H1 (cell line): ENCODE data around the gene PDXP. TPM values are rescaled to one million over a fixed set of nuclear protein-coding genes. Genes with fewer than 3 reads are reported as not detected.

ENCODE experiments used
- CTCF ChIA-PET: fragments of 300-600 bp; sonication (Branson Sonifier 250); formaldehyde crosslinking; loops from one replicate; lab custom pipeline; 2021; ENCODE audit not compliant: partially characterized antibody; lab: Charles Lee
- POLR2A ChIA-PET: fragments of 300-600 bp; sonication (Branson Sonifier 250); formaldehyde crosslinking; loops from one replicate; lab custom pipeline; 2021; ENCODE audit warnings: inconsistent platforms; ENCODE audit not compliant: partially characterized antibody; lab: Charles Lee
- DNase-seq, 2 experiments: peaks; one replicate each; pipeline versions ENCODE4 v3.0.0 to v3.0.0-alpha.2; 2010 to 2022; ENCODE audit warnings: low spot score in 2 of 2, low read depth in 1 of 2, mixed read lengths in 1 of 2
- FAIRE-seq: peaks from 2 replicates; lab custom pipeline; 2011; peaks lifted over from hg19 to GRCh38; lab: Jason Lieb, UNC
- H2AFZ ChIP-seq: 2 replicates; pipeline ENCODE4 v1.8.1; 2012; ENCODE audit warnings: low read length, inconsistent platforms
- H2AK5ac ChIP-seq: 2 replicates; pipeline ENCODE4 v1.6.1; 2013; ENCODE audit warnings: low read depth, low read length
- H2BK120ac ChIP-seq: replicated peaks from 2 replicates; pipeline ENCODE3; 2013; ENCODE audit warnings: low read depth, low read length, inconsistent platforms
- H2BK12ac ChIP-seq: 2 replicates; pipeline ENCODE4 v1.6.1; 2013; ENCODE audit warnings: low read depth, low read length
- H2BK15ac ChIP-seq: 2 replicates; pipeline ENCODE4 v1.6.1; 2013; ENCODE audit warnings: low read length
- H2BK20ac ChIP-seq: 2 replicates; pipeline ENCODE4 v1.6.1; 2013; ENCODE audit warnings: low read length
- H2BK5ac ChIP-seq: 2 replicates; pipeline ENCODE4 v1.6.1; 2013; ENCODE audit warnings: low read depth, low read length
- H3K14ac ChIP-seq: 2 replicates; pipeline ENCODE4 v1.6.1; 2013; ENCODE audit warnings: inconsistent platforms; ENCODE audit not compliant: insufficient read length
- H3K18ac ChIP-seq: 2 replicates; pipeline ENCODE4 v1.6.1; 2013; ENCODE audit warnings: low read length; ENCODE audit errors: extremely low read depth
- H3K23ac ChIP-seq: 2 replicates; pipeline ENCODE4 v1.6.1; 2013; ENCODE audit warnings: inconsistent platforms; ENCODE audit not compliant: insufficient read length
- H3K23me2 ChIP-seq: 2 replicates; pipeline ENCODE4 v1.6.1; 2013; ENCODE audit warnings: low read depth, low read length
- H3K27ac ChIP-seq: 2 replicates; pipeline ENCODE4 v1.6.1; 2011; ENCODE audit warnings: low read depth, low read length, inconsistent platforms
- H3K27me3 ChIP-seq, 4 experiments: replicated peaks in 1 of 4; 1 replicate in 1 of 4; 2 replicates in 3 of 4; pipeline versions ENCODE4 v1.6.1 to v1.8.1; 2011 to 2013; ENCODE audit warnings: low read length in 3 of 4, mild to moderate bottlenecking in 3 of 4, inconsistent platforms in 2 of 4, mixed read lengths in 2 of 4, moderate library complexity in 1 of 4; ENCODE audit not compliant: control insufficient read depth in 3 of 4, insufficient read depth in 3 of 4; ENCODE audit errors: extremely low read depth in 1 of 4
- H3K36me3 ChIP-seq, 4 experiments: 2 replicates each; pipeline versions ENCODE4 v1.6.1 to v1.8.1; 2011 to 2013; ENCODE audit warnings: mild to moderate bottlenecking in 4 of 4, low read length in 3 of 4, moderate library complexity in 2 of 4, control low read depth in 1 of 4, inconsistent platforms in 1 of 4; ENCODE audit not compliant: insufficient read depth in 4 of 4, control insufficient read depth in 2 of 4
- H3K4ac ChIP-seq: replicated peaks from 2 replicates; pipeline ENCODE3; 2013; ENCODE audit warnings: low read length, low read depth, mixed read lengths, inconsistent platforms; ENCODE audit not compliant: insufficient read length
- H3K4me1 ChIP-seq, 4 experiments: replicated peaks in 1 of 4; 1 replicate in 1 of 4; 2 replicates in 3 of 4; pipeline versions ENCODE4 v1.6.1 to v1.8.1; 2011 to 2013; ENCODE audit warnings: low read length in 3 of 4, inconsistent platforms in 2 of 4, mixed read lengths in 1 of 4; ENCODE audit not compliant: insufficient read depth in 4 of 4, control insufficient read depth in 3 of 4
- H3K4me2 ChIP-seq, 2 experiments: 2 replicates each; pipeline versions ENCODE4 v1.6.1 to v1.8.1; 2011 to 2013; ENCODE audit warnings: low read depth in 2 of 2, low read length in 2 of 2, control low read depth in 1 of 2, inconsistent platforms in 1 of 2, mild to moderate bottlenecking in 1 of 2; ENCODE audit not compliant: insufficient read depth in 1 of 2
- H3K4me3 ChIP-seq, 4 experiments: fragments of 200-600, 300-600 bp in 1 of 4; sonication (generic), shearing (Covaris generic), sonication (Bioruptor Twin) in 1 of 4; 2 replicates each; pipeline versions ENCODE4 v1.5.1 to v1.8.1; 2011 to 2016; ENCODE audit warnings: low read length in 4 of 4, low read depth in 3 of 4, control low read depth in 2 of 4, inconsistent platforms in 2 of 4, mild to moderate bottlenecking in 2 of 4, mixed read lengths in 1 of 4, moderate library complexity in 1 of 4; ENCODE audit not compliant: insufficient read depth in 2 of 4; ENCODE audit errors: extremely low read depth in 1 of 4
- H3K56ac ChIP-seq: replicated peaks from 2 replicates; pipeline ENCODE3; 2013; ENCODE audit warnings: low read depth, mild to moderate bottlenecking, mixed read lengths, low read length, inconsistent platforms; ENCODE audit not compliant: insufficient read length
- H3K79me1 ChIP-seq: 2 replicates; pipeline ENCODE4 v1.6.1; 2013; ENCODE audit warnings: low read depth, low read length, control low read depth
- H3K79me2 ChIP-seq, 2 experiments: 2 replicates each; pipeline versions ENCODE4 v1.6.1 to v1.8.1; 2012 to 2013; ENCODE audit warnings: low read length in 2 of 2, mild to moderate bottlenecking in 2 of 2, inconsistent platforms in 1 of 2; ENCODE audit not compliant: insufficient read depth in 2 of 2, control insufficient read depth in 1 of 2
- H3K9ac ChIP-seq, 4 experiments: replicated peaks in 1 of 4; 1 replicate in 1 of 4; 2 replicates in 3 of 4; pipeline versions ENCODE4 v1.6.1 to v1.8.1; 2011 to 2013; ENCODE audit warnings: low read depth in 3 of 4, low read length in 3 of 4, control low read depth in 2 of 4, mild to moderate bottlenecking in 2 of 4, moderate library complexity in 2 of 4, inconsistent platforms in 1 of 4; ENCODE audit errors: extremely low read depth in 1 of 4
- H3K9me3 ChIP-seq, 2 experiments: 2 replicates each; pipeline versions ENCODE4 v1.6.1 to v1.8.1; 2012 to 2013; ENCODE audit warnings: mild to moderate bottlenecking in 2 of 2, moderate library complexity in 2 of 2, control low read depth in 1 of 2, inconsistent platforms in 1 of 2, low read depth in 1 of 2, low read length in 1 of 2, mixed read lengths in 1 of 2; ENCODE audit not compliant: insufficient read depth in 2 of 2
- H4K20me1 ChIP-seq, 2 experiments: replicated peaks in 1 of 2; 2 replicates each; pipeline versions ENCODE3 to v1.8.1; 2011 to 2013; ENCODE audit warnings: inconsistent platforms in 2 of 2, low read length in 2 of 2, mild to moderate bottlenecking in 1 of 2; ENCODE audit not compliant: insufficient read depth in 2 of 2, control insufficient read depth in 1 of 2
- H4K5ac ChIP-seq: 2 replicates; pipeline ENCODE4 v1.6.1; 2013; ENCODE audit warnings: low read length, low read depth, mixed read lengths, inconsistent platforms; ENCODE audit not compliant: insufficient read length
- H4K8ac ChIP-seq: 2 replicates; pipeline ENCODE4 v1.8.0; 2013; ENCODE audit warnings: mild to moderate bottlenecking, moderate library complexity, low read length, inconsistent platforms; ENCODE audit not compliant: insufficient read depth; ENCODE audit errors: extremely low read depth
- H4K91ac ChIP-seq: replicated peaks from 2 replicates; pipeline ENCODE3; 2013; ENCODE audit warnings: low read length, mixed read lengths, inconsistent platforms; ENCODE audit not compliant: insufficient read length
- BACH1 ChIP-seq: IDR thresholded peaks from 2 replicates; pipeline ENCODE4 v1.6.1; 2012; ENCODE audit warnings: low read length, improper control_type of control experiment
- CBX8 ChIP-seq: fragments of 300-800, 300-1000 bp; sonication (generic); IDR thresholded peaks from 2 replicates; pipeline ENCODE4 v1.7.1; 2016; ENCODE audit warnings: low read depth, low read length, borderline replicate concordance
- CHD1 ChIP-seq: IDR thresholded peaks from 2 replicates; pipeline ENCODE4 v1.6.1; 2012; ENCODE audit warnings: low read depth, low read length, improper control_type of control experiment
- CTBP2 ChIP-seq: IDR thresholded peaks from 2 replicates; pipeline ENCODE4 v1.7.0; 2011; ENCODE audit warnings: borderline replicate concordance, mild to moderate bottlenecking, moderate library complexity, mixed read lengths, low read length; ENCODE audit not compliant: insufficient read depth, insufficient read length
- EP300 ChIP-seq, 2 experiments: IDR thresholded peaks; 1 replicate in 1 of 2; 2 replicates in 1 of 2; pipeline ENCODE4 v1.6.1; 2011 to 2012; ENCODE audit warnings: low read depth in 2 of 2, low read length in 2 of 2, mild to moderate bottlenecking in 2 of 2, borderline replicate concordance in 1 of 2, inconsistent platforms in 1 of 2, moderate library complexity in 1 of 2
- HDAC6 ChIP-seq: IDR thresholded peaks from one replicate; pipeline ENCODE4 v1.7.1; 2012; ENCODE audit warnings: low read depth, mild to moderate bottlenecking, inconsistent platforms, low read length, moderate library complexity
- JUN ChIP-seq: IDR thresholded peaks from 2 replicates; pipeline ENCODE4 v1.6.1; 2011; ENCODE audit warnings: low read depth, mild to moderate bottlenecking, improper control_type of control experiment, low read length
- KDM1A ChIP-seq: fragments of 200-600, 300-600 bp; sonication (generic); IDR thresholded peaks from 2 replicates; pipeline ENCODE4 v1.7.1; 2016; ENCODE audit warnings: mild to moderate bottlenecking, low read length, borderline replicate concordance
- TBP ChIP-seq: IDR thresholded peaks from 2 replicates; pipeline ENCODE4 v1.6.1; 2011; ENCODE audit warnings: low read depth, low read length, improper control_type of control experiment
- TEAD4 ChIP-seq: IDR thresholded peaks from 2 replicates; pipeline ENCODE4 v1.6.1; 2012; ENCODE audit warnings: low read depth, low read length, inconsistent platforms, mixed read lengths
- ZNF274 ChIP-seq: IDR thresholded peaks from 2 replicates; pipeline ENCODE4 v1.7.0; 2012; ENCODE audit warnings: low read length, borderline replicate concordance; ENCODE audit errors: extremely low read depth
- WGBS, 2 experiments: shearing (Covaris generic) in 1 of 2; methylation state at CpG; one replicate each; pipeline versions ENCODE4 v1.1.6 to v1.1.7; 2013 to 2015; ENCODE audit warnings: low lambda C conversion rate in 2 of 2, mixed read lengths in 2 of 2, inconsistent platforms in 1 of 2, low coverage in 1 of 2, missing lambda C conversion rate in 1 of 2; ENCODE audit not compliant: insufficient replicate concordance in 2 of 2, insufficient coverage in 1 of 2, insufficient read length in 1 of 2; ENCODE audit errors: extremely low coverage in 1 of 2, missing lambda C conversion rate in 1 of 2; 5-methylcytosine and 5-hydroxymethylcytosine counted together
- polyA plus RNA-seq, 7 experiments: library from polyadenylated mRNA; depleted of rRNA in 3 of 7; stranded (reverse) in 5 of 7; unstranded in 2 of 7; fragments of >200 nt in 5 of 7; fragments of 200-250 nt in 2 of 7; gene quantifications; 1 replicate in 5 of 7; 2 replicates in 1 of 7; 4 replicates in 1 of 7; pipeline versions ENCODE4 v1.2.1 to v1.2.3, GENCODE V29; 2011 to 2013; ENCODE audit warnings: missing spikeins in 2 of 7, mixed read lengths in 2 of 7
- total RNA-seq: library from RNA; stranded (reverse); fragmentation: NEBNext Ultra II Directional; extraction: Animal tissue kit (Norgen Biotek cat#: 25700); gene quantifications from 2 replicates; pipeline ENCODE4 v1.2.1, GENCODE V29; 2021

PDXP gene
- total and polyA plus RNA-seq, 2 of the 8 experiments (the other 6 are each of a cell fraction or from before 2014, with no cell fraction given) = 36.6 to 67.7 TPM

DNA sequence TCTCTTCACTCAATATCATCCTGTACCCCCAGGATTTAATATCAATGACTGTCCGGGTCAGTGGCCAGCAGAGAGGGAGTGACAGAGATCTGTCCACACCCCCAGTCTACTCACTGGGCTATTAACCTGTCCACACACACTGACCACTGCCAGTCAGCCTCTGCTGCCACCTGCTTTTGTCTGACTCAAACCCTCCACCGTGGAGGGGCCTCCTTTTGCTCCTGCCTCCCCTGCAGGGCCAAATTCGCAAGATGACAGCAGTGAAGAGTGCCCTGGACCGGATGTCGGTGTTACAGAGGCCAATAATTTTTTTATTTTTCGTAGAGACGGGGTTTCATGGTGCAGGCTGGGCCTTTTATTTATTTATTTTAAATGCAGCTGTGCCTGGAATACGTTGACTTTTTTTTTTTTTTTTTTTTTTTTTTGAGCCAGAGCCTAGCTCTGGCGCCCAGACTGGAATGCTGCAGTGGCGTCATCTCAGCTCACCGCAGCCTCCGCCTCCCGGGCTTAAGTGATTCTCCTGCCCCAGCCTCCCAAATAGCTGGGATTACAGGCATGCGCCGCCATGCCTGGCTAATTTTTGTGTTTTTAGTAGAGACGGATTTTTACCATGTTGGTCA lies 5.1 kb downstream of the PDXP start:
- Histone ChIP-seq H2AK5ac (no peak overlapping the region), H4K20me1 (peaks cover 23 to 47% of the 10 kb centered on the region in 2 experiments), H4K91ac (no peak overlapping the region), H2AFZ (no peak overlapping the region), H2BK15ac (no peak overlapping the region), H3K79me1 (peaks cover 30% of the 10 kb centered on the region), H3K79me2 (peaks cover 25 to 56% of the 10 kb centered on the region in 2 experiments; a peak in 3 of 4 replicates), H3K4me2 (no peak overlapping the region), H3K36me3 (peaks cover 2 to 16% (median 8%) of the 10 kb centered on the region in 4 experiments; a peak in 5 of 8 replicates), H2BK120ac (no peak overlapping the region), H3K9me3 (no peaks in the 10 kb centered on the region), H4K8ac (no peak overlapping the region), H3K18ac (no peak overlapping the region), H3K23me2 (peaks cover 7% of the 10 kb centered on the region; the same call in 1 of the 2 replicates), H3K4me1 (peaks cover 0 to 17% (median 3%) of the 10 kb centered on the region in 4 experiments; a peak in 4 of 7 replicates), H4K5ac (no peak overlapping the region), H3K27me3 (no peaks in the 10 kb centered on the region), H3K14ac (no peak overlapping the region), H3K4ac (no peak overlapping the region), H2BK12ac (no peak overlapping the region), H3K9ac (no peak overlapping the region), H3K56ac (no peak overlapping the region), H3K23ac (no peak overlapping the region), H2BK5ac (no peak overlapping the region), H3K27ac (no peak overlapping the region), H3K4me3 (no peak overlapping the region), H2BK20ac (no peak overlapping the region)
- ChIA-PET POLR2A (interaction anchor here (0.5 to 2.7 kb wide), 4 partner anchors 10 to 79 kb away, joined by 3 to 13 read pairs (median 3); partner anchors contain the start of gene LGALS1), CTCF (interaction anchor here (0.6 to 12.1 kb wide), 7 partner anchors 12 to 105 kb away, joined by 3 to 165 read pairs (median 6); partner anchors contain the start of genes LGALS1 and SH3BP1)
- DNase-seq = no peak
- WGBS, 2 experiments = 88% methylated on average over 15 of the region's 16 CpGs; no CpG with 5 or more reads in 1 of the 2 experiments
- FAIRE-seq = no peak
- TF ChIP-seq CHD1 (no peak), TEAD4 (no peak), TBP (no peak), CTBP2 (no peak), HDAC6 (no peak), ZNF274 (no peak), BACH1 (no peak), JUN (no peak), EP300 (IDR thresholded peaks at IDR 0.05; ENCODE audit: borderline replicate concordance in 1 of 2, low read depth in 2 of 2, low read length in 2 of 2) (no peak), KDM1A (no peak), CBX8 (no peak)
